ENCODE data around the gene ABI2. TPM values are rescaled to one million over a fixed set of nuclear protein-coding genes. Genes with fewer than 3 reads are reported as not detected.
"Not testable (repeated sequence)": the region's sequence is repeated elsewhere in the genome, so short reads cannot be mapped to it uniquely, and the experiment has no call there.

The ABI2 gene
- total RNA-seq, 1 donor from 2014 or later: 4.7 TPM

GRCh38 chr2:203301667-203302066 is 26.5 kb upstream of the ABI2 start:
- Histone ChIP-seq H3K27me3 (ENCODE audit: control insufficient read depth, insufficient read depth, low read length) (no peaks in the 10 kb centered on the region), H3K36me3 (ENCODE audit: control insufficient read depth, insufficient read depth, low read length) (no peaks in the 10 kb centered on the region), H3K4me3 (ENCODE audit: low read depth, low read length) (no peak overlapping the region)
- FAIRE-seq (no peak), DNase-seq (ENCODE audit: low read depth) (no peak)
- TF ChIP-seq CTCF (IDR thresholded peaks at IDR 0.05; ENCODE audit: insufficient read depth, low read length, severe bottlenecking): no peak

GRCh38 chr2:203302586-203302985 is 25.6 kb upstream of the ABI2 start:
- not testable (repeated sequence) for H3K4me3 ChIP-seq (ENCODE audit: low read depth, low read length); H3K36me3 ChIP-seq (ENCODE audit: control insufficient read depth, insufficient read depth, low read length); DNase-seq (ENCODE audit: low read depth); H3K27me3 ChIP-seq (ENCODE audit: control insufficient read depth, insufficient read depth, low read length); FAIRE-seq

GRCh38 chr2:203310688-203311436 is 17.3 kb upstream of the ABI2 start:
- FAIRE-seq: no peak
- no peak for TF ChIP-seq CTCF (IDR thresholded peaks at IDR 0.05; ENCODE audit: insufficient read depth, low read length, severe bottlenecking)

GRCh38 chr2:203326356-203326755 is 1.8 kb upstream of the ABI2 start:
- no peak for DNase-seq (ENCODE audit: low read depth)
- no peaks in the 10 kb centered on the region for H3K36me3 ChIP-seq (ENCODE audit: control insufficient read depth, insufficient read depth, low read length)
- no peaks in the 10 kb centered on the region for H3K27me3 ChIP-seq (ENCODE audit: control insufficient read depth, insufficient read depth, low read length)
- TF ChIP-seq CTCF (IDR thresholded peaks at IDR 0.05; ENCODE audit: insufficient read depth, low read length, severe bottlenecking): no peak
- FAIRE-seq: no peak
- no peak overlapping the region for H3K4me3 ChIP-seq (ENCODE audit: low read depth, low read length)

More at GRCh38 chr2:203310688-203311436, 17.3 kb upstream of the ABI2 start:
- Histone ChIP-seq H3K4me3 (ENCODE audit: low read depth, low read length) (no peak overlapping the region), H3K27me3 (ENCODE audit: control insufficient read depth, insufficient read depth, low read length) (no peaks in the 10 kb centered on the region), H3K36me3 (ENCODE audit: control insufficient read depth, insufficient read depth, low read length) (no peaks in the 10 kb centered on the region)
- DNase-seq (ENCODE audit: low read depth): no peak

GRCh38 chr2:203327582-203327900 is 653 bp upstream of the ABI2 start:
- Histone ChIP-seq H3K27me3 (ENCODE audit: control insufficient read depth, insufficient read depth, low read length) (no peaks in the 10 kb centered on the region), H3K4me3 (ENCODE audit: low read depth, low read length) (peak overlapping the region; percentile 83), H3K36me3 (ENCODE audit: control insufficient read depth, insufficient read depth, low read length) (no peaks in the 10 kb centered on the region)
- no peak for TF ChIP-seq CTCF (IDR thresholded peaks at IDR 0.05; ENCODE audit: insufficient read depth, low read length, severe bottlenecking)
- FAIRE-seq: no peak
- no peak for DNase-seq (ENCODE audit: low read depth)

GRCh38 chr2:203328760-203329540 is 756 bp downstream of the ABI2 start:
- Histone ChIP-seq H3K4me3 (ENCODE audit: low read depth, low read length) (peak overlapping the region; percentile 83), H3K27me3 (ENCODE audit: control insufficient read depth, insufficient read depth, low read length) (no peaks in the 10 kb centered on the region), H3K36me3 (ENCODE audit: control insufficient read depth, insufficient read depth, low read length) (no peaks in the 10 kb centered on the region)
- FAIRE-seq (no peak), DNase-seq (ENCODE audit: low read depth) (peak; percentile 23)
- TF ChIP-seq CTCF (IDR thresholded peaks at IDR 0.05; ENCODE audit: insufficient read depth, low read length, severe bottlenecking): no peak
